IPS-NIHi7 (cell line): ENCODE data around the gene PIEZO1.
"Not testable (repeated sequence)": the region's sequence is repeated elsewhere in the genome, so short reads cannot be mapped to it uniquely, and the experiment has no call there.

Source experiments
- DNase-seq: peaks from one replicate; pipeline ENCODE4 v3.0.0; 2012; ENCODE audit warnings: mixed read lengths; ENCODE audit errors: extremely low spot score

PIEZO1 gene, protein sequence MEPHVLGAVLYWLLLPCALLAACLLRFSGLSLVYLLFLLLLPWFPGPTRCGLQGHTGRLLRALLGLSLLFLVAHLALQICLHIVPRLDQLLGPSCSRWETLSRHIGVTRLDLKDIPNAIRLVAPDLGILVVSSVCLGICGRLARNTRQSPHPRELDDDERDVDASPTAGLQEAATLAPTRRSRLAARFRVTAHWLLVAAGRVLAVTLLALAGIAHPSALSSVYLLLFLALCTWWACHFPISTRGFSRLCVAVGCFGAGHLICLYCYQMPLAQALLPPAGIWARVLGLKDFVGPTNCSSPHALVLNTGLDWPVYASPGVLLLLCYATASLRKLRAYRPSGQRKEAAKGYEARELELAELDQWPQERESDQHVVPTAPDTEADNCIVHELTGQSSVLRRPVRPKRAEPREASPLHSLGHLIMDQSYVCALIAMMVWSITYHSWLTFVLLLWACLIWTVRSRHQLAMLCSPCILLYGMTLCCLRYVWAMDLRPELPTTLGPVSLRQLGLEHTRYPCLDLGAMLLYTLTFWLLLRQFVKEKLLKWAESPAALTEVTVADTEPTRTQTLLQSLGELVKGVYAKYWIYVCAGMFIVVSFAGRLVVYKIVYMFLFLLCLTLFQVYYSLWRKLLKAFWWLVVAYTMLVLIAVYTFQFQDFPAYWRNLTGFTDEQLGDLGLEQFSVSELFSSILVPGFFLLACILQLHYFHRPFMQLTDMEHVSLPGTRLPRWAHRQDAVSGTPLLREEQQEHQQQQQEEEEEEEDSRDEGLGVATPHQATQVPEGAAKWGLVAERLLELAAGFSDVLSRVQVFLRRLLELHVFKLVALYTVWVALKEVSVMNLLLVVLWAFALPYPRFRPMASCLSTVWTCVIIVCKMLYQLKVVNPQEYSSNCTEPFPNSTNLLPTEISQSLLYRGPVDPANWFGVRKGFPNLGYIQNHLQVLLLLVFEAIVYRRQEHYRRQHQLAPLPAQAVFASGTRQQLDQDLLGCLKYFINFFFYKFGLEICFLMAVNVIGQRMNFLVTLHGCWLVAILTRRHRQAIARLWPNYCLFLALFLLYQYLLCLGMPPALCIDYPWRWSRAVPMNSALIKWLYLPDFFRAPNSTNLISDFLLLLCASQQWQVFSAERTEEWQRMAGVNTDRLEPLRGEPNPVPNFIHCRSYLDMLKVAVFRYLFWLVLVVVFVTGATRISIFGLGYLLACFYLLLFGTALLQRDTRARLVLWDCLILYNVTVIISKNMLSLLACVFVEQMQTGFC (N-terminal part only)

DNA sequence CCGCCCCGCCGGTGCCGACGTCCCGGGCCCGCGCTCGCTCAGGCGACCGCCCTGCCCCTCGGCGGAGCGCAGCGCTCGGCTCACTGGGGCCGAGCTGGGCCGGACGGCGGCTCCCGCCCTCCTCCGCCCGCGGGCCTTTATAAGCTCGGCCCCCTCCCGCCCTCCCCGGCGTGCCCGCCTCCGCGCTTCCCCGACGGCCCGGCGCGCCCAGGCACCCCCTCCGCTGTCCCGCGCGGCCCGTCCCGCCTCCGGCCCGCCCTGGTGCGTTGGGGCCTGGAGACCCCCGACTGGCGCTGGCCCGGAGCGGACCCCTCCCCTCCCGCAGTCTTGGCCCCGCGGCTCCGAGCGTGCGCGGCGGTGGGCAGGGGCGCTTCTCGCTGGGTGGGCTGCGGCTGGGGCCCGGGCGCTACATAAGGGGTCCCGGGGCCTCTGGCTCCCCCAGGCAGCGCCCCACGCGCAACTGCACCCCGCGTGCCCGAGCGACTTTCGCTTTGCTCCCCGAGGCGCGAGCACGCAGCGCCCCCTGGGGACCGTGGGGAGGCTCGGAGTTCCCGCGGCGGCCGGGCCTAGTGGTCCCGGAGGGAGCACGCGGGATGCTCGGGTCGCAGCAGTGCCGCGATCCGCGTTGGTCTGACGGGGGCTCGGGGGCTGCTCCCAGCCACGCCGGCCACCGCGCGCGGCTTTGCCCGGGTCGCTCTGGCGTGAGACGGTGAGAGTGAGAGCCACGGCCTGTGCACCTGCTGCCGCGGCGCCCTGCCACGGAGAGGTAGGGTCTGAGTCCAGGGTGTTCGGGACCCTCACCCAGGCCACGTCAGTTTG is at the start of gene PIEZO1:
TSS of gene PIEZO1 (minus strand) at position 115 of the 819 bp plus-strand sequence. CDS start 256 bp downstream, outside the sequence.
- peak; percentile 58 for DNase-seq

DNA sequence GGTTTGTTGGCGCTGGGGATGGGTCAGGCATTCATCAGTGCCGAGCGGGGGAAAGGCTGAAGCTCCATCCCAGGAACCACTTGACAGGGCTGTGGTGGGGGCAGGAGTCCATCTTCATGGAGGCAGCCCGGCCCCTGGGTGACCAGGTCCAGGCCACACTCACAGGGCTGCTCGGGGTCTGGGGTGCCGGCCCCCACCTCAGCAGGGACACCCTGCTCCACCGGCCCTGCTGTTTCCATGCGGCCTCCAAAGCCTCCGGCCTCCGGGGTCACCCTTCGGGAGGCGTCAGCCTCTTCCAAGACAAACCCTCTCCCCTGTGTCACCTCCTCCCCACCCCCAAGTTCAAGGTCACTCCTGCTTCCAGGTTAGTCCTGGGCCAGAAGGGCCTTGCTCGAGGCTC is 49.6 kb upstream of the PIEZO1 start:
- no peak for DNase-seq

DNA sequence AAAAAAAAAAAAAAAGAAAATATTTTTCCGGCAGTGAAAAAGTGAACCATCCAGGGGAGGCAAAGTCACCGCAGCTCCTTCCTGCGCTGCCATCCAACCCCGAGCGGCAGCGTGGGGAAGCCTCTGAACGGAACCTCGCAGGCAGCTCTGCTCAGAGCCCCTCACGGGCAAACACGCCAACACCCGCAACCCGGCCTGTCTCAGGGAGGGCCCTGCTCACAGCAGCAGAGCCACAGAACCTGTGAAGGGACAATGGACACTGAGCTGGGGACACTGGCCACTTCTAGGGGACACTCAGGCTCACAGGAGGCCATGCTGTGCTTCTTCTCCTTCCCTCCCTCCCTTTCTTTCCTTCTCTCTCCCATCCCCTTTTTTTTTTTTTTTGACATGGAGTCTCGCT is 48.1 kb upstream of the PIEZO1 start:
- no peak for DNase-seq

DNA sequence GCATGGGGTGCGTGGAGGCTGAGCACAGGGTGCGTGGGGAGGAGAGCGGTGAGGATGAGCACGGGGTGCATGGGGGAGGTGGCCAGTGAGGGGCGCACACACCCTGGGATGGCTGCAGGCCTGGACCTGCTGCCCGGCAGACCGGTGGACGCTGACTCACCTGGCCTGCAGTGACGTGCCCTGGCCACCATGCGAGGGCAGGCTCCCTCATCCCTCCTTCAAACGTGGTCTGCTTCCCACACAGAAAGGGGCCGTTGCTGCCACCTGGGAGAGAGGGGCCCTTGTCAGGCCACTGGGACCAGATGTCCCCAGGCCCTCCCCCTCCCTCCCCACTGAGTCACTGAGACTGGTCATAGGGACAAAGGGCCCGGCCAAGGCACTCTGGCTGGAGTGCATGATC is 46.8 kb upstream of the PIEZO1 start:
- DNase-seq = peak; percentile 33

DNA sequence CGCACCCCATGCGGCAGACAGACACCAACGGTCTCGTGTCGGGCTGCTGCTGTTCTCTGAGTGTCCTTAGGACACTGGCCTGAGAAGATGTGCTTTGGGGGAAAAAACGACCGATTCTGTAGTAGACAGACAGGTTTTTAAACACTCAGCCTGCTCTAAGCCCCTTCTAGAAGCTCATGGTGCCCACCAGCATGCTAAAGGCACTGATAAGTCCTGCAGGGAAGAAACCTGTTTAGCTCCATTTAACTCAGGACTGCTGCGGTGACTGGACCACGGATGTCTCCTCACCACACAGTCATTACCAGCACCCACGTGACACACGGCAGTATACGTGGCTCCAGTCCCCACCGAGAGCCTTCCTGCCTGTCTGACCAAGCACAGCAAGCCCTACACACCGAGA is 45.8 kb upstream of the PIEZO1 start:
- no peak for DNase-seq

DNA sequence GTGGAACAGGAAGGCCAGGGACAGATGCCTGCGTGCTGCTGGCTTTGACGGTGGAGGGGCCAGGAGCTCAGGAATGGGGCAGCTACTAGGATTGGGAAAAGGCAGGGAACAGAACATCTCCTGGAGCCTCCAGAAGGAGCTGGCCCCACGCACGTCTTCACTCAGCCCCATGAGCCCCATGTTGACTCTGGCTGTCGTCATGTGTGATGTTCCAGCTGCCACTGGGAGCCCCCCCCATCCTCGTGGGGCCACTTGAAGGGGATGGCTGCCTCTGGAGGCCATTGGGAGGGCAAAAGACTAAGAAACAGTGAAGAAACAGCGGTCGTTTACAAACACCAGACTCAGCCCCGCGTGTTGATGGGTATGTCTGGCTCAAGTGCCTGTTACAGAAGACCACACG is 45.2 kb upstream of the PIEZO1 start:
- DNase-seq = no peak

DNA sequence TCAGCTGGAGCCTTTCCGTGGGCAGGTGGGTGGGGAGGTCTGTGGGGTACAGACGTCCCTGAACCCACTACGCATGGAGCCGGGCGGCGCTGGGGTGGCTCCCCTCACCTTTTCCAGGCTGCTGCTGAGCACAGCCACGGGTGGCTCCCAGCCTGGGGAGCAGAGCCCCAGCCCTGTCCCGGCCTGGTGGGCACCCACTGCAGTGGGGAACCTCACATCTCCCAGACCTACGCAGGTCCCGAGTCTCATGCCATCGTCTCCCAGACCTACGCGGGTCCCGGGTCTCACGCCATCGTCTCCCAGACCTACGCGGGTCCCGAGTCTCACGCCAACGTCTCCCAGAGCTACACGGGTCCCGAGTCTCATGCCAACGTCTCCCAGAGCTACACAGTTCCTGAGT is 43.7 kb upstream of the PIEZO1 start:
- no peak for DNase-seq

DNA sequence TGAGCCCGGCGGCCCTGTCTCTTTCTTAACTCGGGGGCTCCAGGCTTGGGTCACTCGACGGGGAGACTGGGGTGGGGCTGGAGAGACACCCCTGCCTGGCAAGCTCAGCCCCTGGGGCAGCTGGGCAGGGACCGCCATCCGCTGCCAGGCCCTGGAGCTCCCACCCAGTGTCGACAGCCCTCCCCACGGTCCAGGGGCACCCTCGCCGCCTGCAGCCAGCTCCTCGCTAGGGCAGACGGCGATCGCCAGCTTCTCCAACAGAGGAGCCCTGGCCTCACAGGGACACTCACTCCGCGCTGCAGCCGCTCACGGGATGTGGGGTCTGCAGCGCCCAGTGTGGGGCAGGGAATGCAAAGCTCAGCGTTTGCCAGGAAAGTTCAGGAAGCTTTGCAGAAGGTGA is 42.7 kb upstream of the PIEZO1 start:
- no peak for DNase-seq

DNA sequence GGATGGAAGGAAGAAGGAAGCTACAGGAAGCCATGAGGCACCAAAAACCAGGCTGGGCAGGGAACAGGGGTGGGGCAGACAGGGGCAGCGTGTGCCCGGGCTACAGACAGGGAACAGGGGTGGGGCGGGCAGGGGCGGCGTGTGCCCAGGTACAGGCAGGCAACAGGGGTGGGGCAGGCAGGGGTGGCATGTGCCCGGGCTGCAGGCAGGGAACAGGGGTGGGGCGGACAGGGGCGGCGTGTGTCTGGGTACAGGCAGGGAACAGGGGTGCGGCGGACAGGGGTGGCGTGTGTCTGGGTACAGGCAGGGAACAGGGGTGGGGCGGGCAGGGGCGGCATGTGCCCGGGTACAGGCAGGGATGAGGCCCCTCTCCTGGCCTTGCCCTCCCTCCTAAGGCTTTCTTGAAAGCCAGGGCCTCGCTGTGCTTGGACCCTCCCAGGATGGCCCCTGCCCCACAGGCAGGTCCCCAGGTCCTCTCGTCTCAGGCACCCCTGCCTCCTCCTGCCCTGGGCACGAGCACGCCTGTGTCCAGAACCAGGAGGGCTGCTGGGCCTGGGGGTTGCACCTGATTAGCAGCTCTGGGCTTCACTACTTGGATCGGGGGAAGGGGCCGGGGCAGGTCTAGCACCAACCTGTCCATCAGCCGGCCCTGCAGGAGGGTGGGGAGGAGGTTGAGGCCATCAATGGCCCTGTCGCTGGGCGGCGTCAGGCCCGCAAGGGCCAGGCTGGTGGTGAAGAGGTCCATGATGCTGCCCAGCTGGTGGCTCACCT is 41.2 kb upstream of the PIEZO1 start:
- no peak for DNase-seq

DNA sequence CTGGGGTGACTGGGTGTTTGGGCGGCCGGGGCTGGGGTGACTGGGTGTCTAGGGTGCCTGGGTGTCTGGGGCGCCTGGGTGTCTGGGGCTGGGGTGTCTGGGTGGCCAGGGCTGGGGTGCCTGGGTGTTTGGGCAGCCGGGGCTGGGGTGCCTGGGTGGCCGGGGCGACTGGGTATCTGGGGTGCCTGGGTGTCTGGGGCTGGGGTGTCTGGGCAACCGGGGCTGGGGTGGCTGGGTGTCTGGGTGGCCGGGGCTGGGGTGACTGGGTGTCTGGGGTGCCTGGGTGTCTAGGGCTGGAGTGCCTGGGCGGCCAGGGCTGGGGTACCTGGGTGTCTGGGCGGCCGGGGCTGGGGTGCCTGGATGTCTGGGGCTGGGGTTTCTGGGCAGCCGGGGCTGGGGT is 40.1 kb upstream of the PIEZO1 start:
- no peak for DNase-seq

DNA sequence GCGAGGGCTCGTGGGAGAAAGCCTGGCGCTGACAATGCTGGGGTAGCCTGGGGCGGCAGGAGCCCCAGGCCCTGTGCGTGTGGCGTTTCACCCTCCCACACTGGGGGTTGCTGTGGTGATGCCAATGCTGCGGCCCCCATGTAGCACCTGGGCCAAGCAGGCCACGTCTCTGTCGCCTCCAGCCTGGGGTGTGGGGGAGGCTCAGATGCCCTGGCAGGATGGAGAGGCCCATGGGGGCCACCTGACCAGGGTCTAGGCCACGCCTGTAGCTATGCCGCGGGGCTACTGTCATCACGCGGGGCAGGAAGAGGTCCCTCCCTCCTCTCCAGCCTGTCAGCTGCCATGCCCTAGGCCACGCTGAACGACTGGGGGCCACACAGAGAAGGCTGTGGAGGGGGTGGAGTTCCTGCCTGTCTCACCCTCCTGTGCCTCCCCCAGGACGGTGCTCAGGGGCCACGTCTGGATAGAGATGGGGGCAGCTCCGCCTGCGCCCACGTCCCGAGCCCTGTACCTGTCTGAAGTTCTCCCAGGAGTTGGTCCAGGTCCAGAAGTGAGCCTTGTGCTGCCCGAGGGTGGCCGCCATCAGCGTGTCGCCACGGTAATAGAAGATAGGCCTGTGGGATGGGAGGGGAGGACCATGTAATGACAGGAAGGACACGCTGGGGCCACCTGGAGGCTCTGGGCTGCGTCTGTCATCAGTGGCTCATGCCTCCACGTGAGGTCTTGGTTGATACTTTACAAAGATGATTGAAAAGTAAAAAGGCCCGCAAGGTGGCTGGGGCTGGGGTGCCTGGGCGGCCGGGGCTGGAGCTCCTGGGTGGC is 39.4 kb upstream of the PIEZO1 start:
- DNase-seq = no peak

DNA sequence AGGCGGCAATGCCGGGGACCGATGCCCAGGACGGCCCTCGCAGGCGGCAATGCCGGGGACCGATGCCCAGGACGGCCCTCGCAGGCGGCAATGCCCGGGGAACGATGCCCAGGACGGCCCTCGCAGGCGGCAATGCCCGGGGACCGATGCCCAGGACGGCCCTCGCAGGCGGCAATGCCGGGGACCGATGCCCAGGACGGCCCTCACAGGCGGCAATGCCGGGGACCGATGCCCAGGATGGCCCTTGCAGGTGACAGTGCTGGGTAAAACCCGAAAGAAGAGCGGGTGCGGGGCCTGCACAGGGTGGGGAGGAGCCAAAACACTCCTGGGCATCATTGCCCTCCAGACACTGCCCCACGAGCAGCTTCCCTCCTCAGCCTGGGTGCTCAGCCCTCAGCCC is 38.6 kb upstream of the PIEZO1 start:
- not testable (repeated sequence) for DNase-seq

DNA sequence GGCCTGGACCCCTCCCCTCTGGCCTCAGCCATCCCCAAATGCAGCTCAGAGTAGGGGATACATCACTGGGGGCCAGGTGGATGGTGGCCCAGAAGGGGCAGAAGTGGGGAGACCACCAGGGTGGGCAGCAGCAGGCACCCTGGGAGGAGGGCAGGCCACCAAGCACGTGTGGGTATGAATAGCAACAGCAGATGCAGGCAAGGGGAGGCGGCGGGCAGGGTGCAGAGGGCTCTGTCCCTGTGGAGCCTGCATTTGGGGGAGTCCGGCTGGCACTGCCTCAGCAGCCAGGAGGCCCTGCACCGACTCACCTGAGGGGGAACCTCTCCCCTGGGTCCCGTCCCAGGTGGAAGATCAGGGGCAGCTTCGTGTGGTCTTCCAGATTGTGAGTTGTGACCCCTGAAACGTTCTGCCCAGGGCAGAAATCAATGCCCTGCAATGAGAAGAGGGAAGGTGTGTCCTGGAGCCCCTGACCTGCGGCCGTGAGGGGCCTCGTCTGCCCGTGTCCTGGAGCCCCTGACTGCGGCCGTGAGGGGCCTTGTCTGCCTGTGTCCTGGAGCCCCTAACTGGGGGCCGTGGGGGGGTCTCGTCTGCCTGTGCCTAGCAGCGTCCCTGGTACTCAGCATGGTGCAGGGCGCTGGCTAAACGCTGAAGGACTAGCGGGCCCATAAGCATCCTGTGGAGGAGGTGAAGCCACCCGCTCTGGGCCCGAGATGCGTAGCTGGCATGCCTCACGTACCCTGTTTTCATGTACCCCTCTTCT is 37.4 kb upstream of the PIEZO1 start:
- no peak for DNase-seq

DNA sequence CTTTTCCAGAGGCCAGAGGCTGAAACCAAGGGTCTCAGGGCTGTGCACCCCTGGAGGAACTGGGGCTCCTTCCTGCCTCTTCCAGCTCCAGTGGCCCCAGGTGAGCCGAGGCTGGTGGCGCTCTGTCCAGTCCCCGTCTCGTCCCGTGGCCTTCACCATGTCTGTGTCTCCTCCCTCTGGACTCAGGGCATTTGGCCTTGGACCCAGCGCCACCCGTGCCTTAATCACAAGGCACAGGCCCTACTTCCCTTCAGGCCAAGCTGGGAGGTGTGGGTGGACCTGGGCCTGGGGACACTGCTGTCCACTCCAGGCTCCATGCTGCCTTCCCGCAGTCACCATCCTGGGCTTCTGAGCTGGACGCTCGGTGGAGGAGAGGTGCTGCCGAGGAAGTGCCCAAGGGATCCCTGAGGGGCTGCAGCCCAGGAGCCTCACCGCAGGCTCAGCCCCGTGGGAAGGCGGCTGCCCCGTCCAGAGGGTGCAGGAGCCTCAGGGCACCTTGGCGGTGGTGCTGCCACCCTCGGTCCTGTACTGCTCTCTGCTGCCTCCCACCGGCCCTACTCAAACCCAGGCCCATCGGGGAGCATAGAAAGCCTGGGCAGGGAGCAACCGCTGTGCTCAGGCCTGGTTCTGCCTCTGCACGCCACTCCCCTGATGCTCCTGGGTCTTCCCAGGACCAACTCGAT is 36.3 kb upstream of the PIEZO1 start:
- no peak for DNase-seq

DNA sequence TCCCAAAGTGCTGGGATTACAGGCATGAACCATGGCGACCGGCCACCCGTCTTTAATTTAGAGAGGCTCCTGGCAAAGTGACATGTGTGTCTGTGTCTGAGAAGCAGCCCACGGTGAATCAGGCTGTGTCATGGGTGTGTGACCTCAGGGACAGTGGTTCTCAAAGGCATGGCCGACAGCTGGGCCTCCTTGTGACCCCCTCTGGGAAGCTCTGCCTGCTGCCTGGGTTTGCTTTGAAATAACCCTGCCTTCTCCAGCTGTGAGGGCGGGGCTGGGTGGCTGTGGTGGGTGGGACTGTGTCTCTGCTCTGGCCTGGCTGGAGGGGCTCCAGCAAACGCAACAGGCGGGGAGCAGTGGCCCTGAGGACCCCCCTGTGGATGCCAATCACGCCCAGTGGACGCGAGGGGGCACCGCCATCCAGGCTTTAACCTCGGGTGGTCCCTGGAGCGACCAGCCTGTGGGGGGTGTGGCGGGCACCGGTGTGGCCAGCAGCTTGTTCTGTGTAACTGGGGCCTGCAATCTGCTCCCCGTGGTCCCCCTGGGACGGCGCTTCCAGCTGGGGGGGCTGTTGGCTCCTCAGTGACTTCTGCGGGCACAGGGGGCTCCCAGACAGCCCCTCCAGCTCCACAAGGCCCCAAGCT is 35.5 kb upstream of the PIEZO1 start:
- no peak for DNase-seq

DNA sequence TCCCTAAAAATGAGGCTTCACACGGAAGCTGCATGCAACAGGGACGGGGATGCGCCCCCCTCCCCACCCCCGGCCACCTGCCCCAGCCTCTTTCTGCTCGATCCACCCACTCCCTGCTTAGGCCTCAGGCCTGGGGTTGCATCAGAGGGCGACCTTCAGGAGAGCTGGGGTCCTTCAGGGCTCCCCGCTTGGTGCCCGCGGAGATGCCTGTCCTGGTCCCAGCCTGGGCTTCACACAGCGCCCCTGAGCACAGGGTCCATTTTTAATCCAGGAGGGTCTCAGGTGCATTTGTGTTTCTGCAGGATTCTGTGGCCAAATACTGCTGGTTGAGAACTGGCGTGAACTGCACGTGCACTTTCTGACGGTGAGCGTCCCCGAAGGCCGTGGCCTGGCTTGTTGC is 34.1 kb upstream of the PIEZO1 start:
- no peak for DNase-seq

DNA sequence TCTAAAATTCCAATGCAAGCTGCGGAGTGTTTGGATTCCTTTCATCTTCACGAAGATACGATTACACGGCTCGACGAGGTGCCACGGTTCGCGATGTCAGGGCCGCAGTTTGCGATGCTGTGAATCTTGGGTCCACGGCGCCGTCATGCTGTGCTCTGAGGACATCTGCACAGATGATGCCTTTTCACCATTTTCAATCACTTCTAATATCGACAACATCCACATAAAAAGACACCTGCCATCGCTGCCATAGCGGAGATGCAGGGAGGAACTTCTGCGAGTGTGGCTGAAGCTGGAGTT is 33.5 kb upstream of the PIEZO1 start:
- no peak for DNase-seq
